Thyroid gland (tissue), 4 donors: Measurements from ENCODE around the gene NEK7. TPM values are rescaled to one million over a fixed set of nuclear protein-coding genes. Genes with fewer than 3 reads are reported as not detected.

ENCODE experiments used
- DNase-seq, 2 donors: peaks; one replicate each; pipeline ENCODE4 v3.0.0-alpha.2; 2019
- H3K27ac ChIP-seq, 3 donors: fragments of 200-600 bp; sonication (generic); 1 replicate in 2 of 3; 2 replicates in 1 of 3; pipeline ENCODE4 v1.5.1; 2016 to 2019; ENCODE audit warnings: mild to moderate bottlenecking in 1 of 3, moderate library complexity in 1 of 3
- H3K27me3 ChIP-seq: fragments of 200-600 bp; sonication (generic); one replicate; pipeline ENCODE4 v1.5.1; 2019
- H3K36me3 ChIP-seq, 2 donors: fragments of 200-600 bp; sonication (generic); one replicate each; pipeline ENCODE4 v1.5.1; 2016 to 2019
- H3K4me1 ChIP-seq, 2 donors: fragments of 200-600 bp; sonication (generic); one replicate each; pipeline ENCODE4 v1.5.1; 2017 to 2019
- H3K4me3 ChIP-seq, 3 donors: fragments of 200-600 bp; sonication (generic); replicated peaks in 1 of 3; 1 replicate in 2 of 3; 2 replicates in 1 of 3; pipeline ENCODE4 v1.5.1; 2016; ENCODE audit warnings: mild to moderate bottlenecking in 1 of 3
- H3K9me3 ChIP-seq: fragments of 200-600 bp; sonication (generic); one replicate; pipeline ENCODE4 v1.5.1; 2017
- CTCF ChIP-seq, 6 experiments: fragments of 200-600 bp in 3 of 6; fragments of 450-650 bp in 3 of 6; sonication (generic) in 3 of 6; IDR thresholded peaks; one replicate each; pipeline ENCODE4 v1.5.1; 2016 to 2019; ENCODE audit warnings: antibody characterized with exemption in 6 of 6, mild to moderate bottlenecking in 2 of 6, inconsistent platforms in 1 of 6, moderate library complexity in 1 of 6
- POLR2A ChIP-seq, 2 donors: fragments of 450-650 bp; IDR thresholded peaks; one replicate each; pipeline ENCODE4 v1.6.1; 2017; ENCODE audit warnings: antibody characterized with exemption in 2 of 2, mild to moderate bottlenecking in 2 of 2, moderate library complexity in 1 of 2
- WGBS, 2 donors: methylation state at CpG; one replicate each; pipeline ENCODE4 v1.1.5; 2017; 5-methylcytosine and 5-hydroxymethylcytosine counted together
- intact Hi-C: fragments of 100-400 bp; cut with DNase I; formaldehyde crosslinking; loops from one replicate; pipeline ENCODE4 v1.15.1; 2023
- total RNA-seq, 4 donors: library from RNA; depleted of rRNA; stranded (reverse); fragments of >200 nt; gene quantifications; one replicate each; pipeline ENCODE4 v1.2.3, GENCODE V29; 2016

NEK7 gene
- total RNA-seq, 4 donors from 2014 or later, result 65.6 to 102 (median 77.7) TPM

GRCh38 chr1:198281911-198282310 lies 125.1 kb downstream of the NEK7 start:
- Histone ChIP-seq H3K36me3 (no peaks in the 10 kb centered on the region), H3K4me3 (no peak overlapping the region), H3K4me1 (no peaks in the 10 kb centered on the region), H3K27ac (no peak overlapping the region), H3K9me3 (no peaks in the 10 kb centered on the region), H3K27me3 (no peaks in the 10 kb centered on the region)
- no peak for DNase-seq
- WGBS, 2 donors, result 90 to 94% methylated on average over 1 of the region's 1 CpG
- intact Hi-C loops, result no loop called here
- no peak for TF ChIP-seq CTCF (IDR thresholded peaks at IDR 0.05)
- TF ChIP-seq POLR2A (IDR thresholded peaks at IDR 0.05), result no peak

- H3K27ac ChIP-seq, result no peak overlapping the region
- intact Hi-C loops, result no loop called here
- 68 to 70% methylated on average over 6 of the region's 6 CpGs for WGBS, 2 donors
- TF ChIP-seq CTCF (IDR thresholded peaks at IDR 0.05), result no peak
- TF ChIP-seq POLR2A (IDR thresholded peaks at IDR 0.05), result no peak
- DNase-seq, result no peak
- H3K36me3 ChIP-seq, result no peaks in the 10 kb centered on the region
- no peak overlapping the region for H3K4me3 ChIP-seq
- no peaks in the 10 kb centered on the region for H3K27me3 ChIP-seq
- no peaks in the 10 kb centered on the region for H3K4me1 ChIP-seq
- no peaks in the 10 kb centered on the region for H3K9me3 ChIP-seq
These were observed 126.4 kb downstream of the NEK7 start for GRCh38 chr1:198283222-198283621.

- intact Hi-C loops, result no loop called here
- H3K27ac ChIP-seq, result no peak overlapping the region
- H3K27me3 ChIP-seq, result no peaks in the 10 kb centered on the region
- no peaks in the 10 kb centered on the region for H3K36me3 ChIP-seq
- DNase-seq, result no peak
- H3K4me3 ChIP-seq, result no peak overlapping the region
- H3K9me3 ChIP-seq, result no peaks in the 10 kb centered on the region
- H3K4me1 ChIP-seq, result no peaks in the 10 kb centered on the region
- 84 to 89% methylated on average over 4 of the region's 4 CpGs for WGBS, 2 donors
- TF ChIP-seq POLR2A (IDR thresholded peaks at IDR 0.05), result no peak
- no peak for TF ChIP-seq CTCF (IDR thresholded peaks at IDR 0.05)
These were observed 131.1 kb downstream of the NEK7 start for GRCh38 chr1:198287916-198288315.

- H3K4me3 ChIP-seq, result no peak overlapping the region
- H3K36me3 ChIP-seq, result no peaks in the 10 kb centered on the region
- 95 to 96% methylated on average over 7 of the region's 7 CpGs for WGBS, 2 donors
- H3K27me3 ChIP-seq, result no peaks in the 10 kb centered on the region
- H3K9me3 ChIP-seq, result no peaks in the 10 kb centered on the region
- TF ChIP-seq CTCF (IDR thresholded peaks at IDR 0.05) (no peak), POLR2A (IDR thresholded peaks at IDR 0.05) (no peak)
- intact Hi-C loops, result no loop called here
- DNase-seq, result no peak
- H3K27ac ChIP-seq, result no peak overlapping the region
- no peaks in the 10 kb centered on the region for H3K4me1 ChIP-seq
These were observed 133.4 kb downstream of the NEK7 start for GRCh38 chr1:198290089-198290683.

- no peak for TF ChIP-seq POLR2A (IDR thresholded peaks at IDR 0.05)
- no peak for TF ChIP-seq CTCF (IDR thresholded peaks at IDR 0.05)
- Histone ChIP-seq H3K9me3 (no peaks in the 10 kb centered on the region), H3K27me3 (no peaks in the 10 kb centered on the region), H3K27ac (no peak overlapping the region), H3K4me1 (no peaks in the 10 kb centered on the region), H3K4me3 (no peak overlapping the region), H3K36me3 (no peaks in the 10 kb centered on the region)
- no peak for DNase-seq
- intact Hi-C loops, result no loop called here
These were observed 134.2 kb downstream of the NEK7 start for GRCh38 chr1:198291036-198291435.
